ENCODE results near the gene TERB2.
"Not testable (repeated sequence)": the region's sequence is repeated elsewhere in the genome, so short reads cannot be mapped to it uniquely, and the experiment has no call there.

The TERB2 gene

GRCh38 chr15:44956388-44956787 is at the start of gene TERB2:
Gene TERB2 (plus strand): TSS chr15:44956687. CDS start chr15:44956719, 32 bp downstream.
- no peak for DNase-seq

- no peak for DNase-seq
Observed at GRCh38 chr15:44909423-44909822, 47.1 kb upstream of the TERB2 start.

- DNase-seq: no peak
Observed at GRCh38 chr15:44910981-44911625, 45.4 kb upstream of the TERB2 start.

DNA sequence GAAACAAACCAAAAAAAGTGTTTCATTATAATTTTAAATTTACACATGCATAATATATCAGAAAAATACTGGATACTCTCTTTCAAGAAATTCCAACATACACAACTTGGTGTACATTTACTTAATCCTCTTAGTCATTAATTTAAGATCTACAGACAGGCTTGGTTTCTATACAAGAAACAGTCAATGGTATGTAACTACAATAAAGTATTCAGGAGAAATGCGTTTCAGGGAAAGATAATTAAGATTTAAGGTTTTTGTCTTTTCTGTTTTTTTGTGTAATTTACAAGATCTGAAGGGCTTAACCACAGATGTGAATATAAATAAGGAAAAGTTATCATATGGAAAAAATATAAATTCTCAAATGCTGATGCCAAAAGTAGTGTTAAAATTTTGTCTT is 44.3 kb upstream of the TERB2 start:
- DNase-seq: not testable (repeated sequence)

GRCh38 chr15:44912974-44913448 is 43.5 kb upstream of the TERB2 start:
- DNase-seq: not testable (repeated sequence)

DNA sequence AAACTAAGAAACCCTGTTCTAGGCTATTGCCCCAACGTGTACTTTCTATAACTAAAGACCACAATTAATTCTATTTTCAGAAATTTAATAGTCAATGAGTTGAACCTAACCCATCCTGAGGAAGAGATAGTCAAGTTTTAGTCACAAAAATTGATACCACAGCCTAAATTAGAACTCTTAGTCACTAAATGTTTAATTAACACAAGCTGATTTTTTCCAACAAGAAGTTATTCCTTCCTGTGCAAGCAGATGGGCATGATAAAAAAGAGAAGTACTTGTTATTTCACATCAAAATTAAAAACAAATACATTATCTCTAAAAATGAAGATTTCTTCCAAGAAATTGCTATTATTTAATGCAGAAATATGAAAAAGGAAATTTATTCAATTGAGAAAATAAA is 38.4 kb upstream of the TERB2 start:
- DNase-seq: no peak

DNA sequence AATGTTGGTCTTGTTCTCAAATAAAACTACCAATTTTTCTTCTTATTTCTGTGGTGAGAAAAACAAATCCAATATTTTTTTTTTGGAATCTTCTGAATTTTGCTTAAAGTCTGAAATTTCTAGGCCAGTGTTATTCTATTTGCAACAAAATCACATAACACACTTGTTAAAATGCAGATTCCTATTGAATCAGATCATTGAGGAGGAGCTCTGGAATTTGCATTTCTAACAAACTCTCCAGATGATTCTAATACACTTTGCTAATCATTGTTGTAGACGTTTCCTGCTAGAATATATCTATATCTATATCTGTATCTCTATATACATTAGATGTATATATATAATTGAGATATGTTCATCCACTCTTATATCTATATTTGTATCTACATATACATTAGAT is 27.8 kb upstream of the TERB2 start:
- not testable (repeated sequence) for DNase-seq

- not testable (repeated sequence) for DNase-seq
Observed at GRCh38 chr15:44930283-44930682, 26.2 kb upstream of the TERB2 start.

GRCh38 chr15:44958302-44958701 is 1.8 kb downstream of the TERB2 start:
- DNase-seq: not testable (repeated sequence)

- DNase-seq: no peak
Observed at GRCh38 chr15:44968475-44968874, 12.0 kb downstream of the TERB2 start.

GRCh38 chr15:44971036-44971435 is 14.5 kb downstream of the TERB2 start:
- DNase-seq: no peak

- DNase-seq: not testable (repeated sequence)
Observed at GRCh38 chr15:44976183-44976582, 19.7 kb downstream of the TERB2 start.

DNA sequence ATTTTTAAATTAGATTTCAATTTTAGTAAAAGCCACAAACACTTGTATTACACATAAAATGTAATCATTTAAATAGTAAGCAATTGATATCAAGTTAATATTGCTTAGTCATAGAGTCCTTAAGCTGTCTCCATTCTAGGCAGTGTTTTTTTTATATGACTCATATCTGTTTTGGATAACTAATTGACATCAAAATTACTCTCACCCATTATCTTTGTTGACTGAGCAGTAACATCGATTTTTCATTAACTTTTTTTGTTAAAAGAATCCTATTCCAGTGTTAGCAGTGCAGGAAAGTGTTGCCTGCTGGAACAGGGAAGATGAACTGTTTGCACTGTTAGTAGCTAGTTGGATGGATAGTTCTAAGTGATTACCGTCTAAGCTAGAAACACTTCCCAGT is 21.3 kb downstream of the TERB2 start:
- not testable (repeated sequence) for DNase-seq

GRCh38 chr15:44979617-44980339 is 23.3 kb downstream of the TERB2 start:
- DNase-seq: not testable (repeated sequence)

- not testable (repeated sequence) for DNase-seq
Observed at GRCh38 chr15:44984144-44984543, 27.7 kb downstream of the TERB2 start.

DNA sequence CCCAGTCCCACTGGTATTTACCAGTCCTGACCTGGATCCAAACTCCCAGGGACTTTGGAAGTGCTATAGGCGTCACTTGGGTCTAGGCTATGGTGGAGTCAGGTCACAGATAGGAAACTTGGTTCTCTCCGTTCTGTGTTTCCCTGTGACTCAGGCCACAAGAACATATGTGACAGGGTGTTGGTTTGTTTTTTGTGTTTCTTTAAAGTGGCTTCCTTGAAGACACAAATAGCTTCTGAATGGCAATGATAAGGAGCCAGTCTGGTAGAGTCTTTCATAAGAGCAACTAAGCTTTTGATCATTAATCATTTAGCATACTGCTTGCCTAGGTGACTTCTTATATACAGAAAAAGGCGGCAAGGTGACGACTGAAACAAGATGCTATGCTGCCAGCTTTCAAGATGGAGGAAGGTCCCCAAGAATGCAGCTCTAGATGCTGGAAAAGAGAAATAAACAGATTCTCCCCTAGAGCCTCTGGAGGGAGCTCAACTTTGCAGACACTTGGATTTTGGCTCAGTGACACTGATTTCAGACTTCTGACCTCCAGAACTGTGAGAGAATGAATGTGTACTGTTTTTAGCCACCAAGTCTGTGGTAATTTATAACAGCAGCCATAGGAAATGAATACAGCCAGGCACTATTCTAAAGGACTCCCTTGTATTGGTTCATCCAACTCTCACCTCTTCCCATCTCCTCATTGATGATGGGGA is 30.0 kb downstream of the TERB2 start:
- not testable (repeated sequence) for DNase-seq

- DNase-seq: not testable (repeated sequence)
Observed at GRCh38 chr15:44987711-44988110, 31.2 kb downstream of the TERB2 start.

DNA sequence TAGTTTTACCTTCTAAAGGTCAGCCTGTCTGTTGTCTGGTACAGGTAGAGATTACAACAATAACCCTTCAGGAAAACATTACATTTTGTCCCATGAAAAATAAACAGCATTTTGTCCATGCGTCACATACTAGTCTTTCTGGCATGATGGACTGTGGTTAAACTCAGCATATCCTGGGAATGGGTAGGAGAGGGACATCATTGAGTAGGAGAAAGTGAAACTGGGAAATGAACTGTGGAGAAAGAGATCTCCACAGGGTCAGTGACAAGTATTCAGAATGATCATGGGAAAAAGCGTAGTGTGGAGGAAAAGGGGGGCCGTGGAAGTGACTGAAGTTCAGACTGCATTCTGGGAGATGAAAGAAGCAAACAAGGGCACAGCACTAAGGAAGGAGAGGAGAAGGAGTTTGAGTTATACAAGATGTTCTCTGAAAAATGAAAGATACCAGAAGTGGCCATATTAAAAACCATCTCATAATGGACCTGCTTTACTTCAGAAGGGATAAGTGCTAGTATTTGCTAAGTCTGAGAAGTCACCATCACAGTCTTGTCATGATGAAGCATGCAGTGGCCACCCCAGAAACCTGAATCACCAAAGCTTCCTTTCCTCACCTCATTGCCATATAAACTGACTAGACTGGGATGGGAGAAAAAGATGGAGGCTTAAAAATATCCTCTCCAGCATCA is 31.8 kb downstream of the TERB2 start:
- DNase-seq: not testable (repeated sequence)

GRCh38 chr15:44988870-44989219 is 32.4 kb downstream of the TERB2 start:
- not testable (repeated sequence) for DNase-seq

- not testable (repeated sequence) for DNase-seq
Observed at GRCh38 chr15:44997632-44998031, 41.1 kb downstream of the TERB2 start.

- DNase-seq: no peak
Observed at GRCh38 chr15:44999105-44999504, 42.6 kb downstream of the TERB2 start.

DNA sequence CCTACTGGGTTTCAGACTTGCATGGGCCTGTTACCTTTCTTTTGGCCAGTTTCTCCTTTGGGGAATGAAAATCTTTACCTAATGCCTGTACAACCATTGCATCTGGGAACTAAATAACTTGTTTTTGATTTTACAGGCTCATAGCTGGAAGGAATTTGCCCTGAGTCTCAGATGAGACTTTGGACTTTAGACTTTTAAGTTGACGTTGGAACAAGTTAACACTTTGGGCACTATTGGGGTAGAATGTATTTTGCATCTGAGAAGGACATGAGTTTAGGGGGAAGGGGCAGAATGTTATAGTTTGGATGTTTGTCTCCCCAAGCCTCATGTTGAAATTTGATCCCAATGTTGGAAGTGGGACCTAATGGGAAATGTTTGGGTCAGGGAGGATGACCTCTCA is 44.7 kb downstream of the TERB2 start:
- DNase-seq: not testable (repeated sequence)

Measured in amniotic stem cell (primary cell).